Islet precursor cell (in vitro differentiated cells): ENCODE results near the gene ZFYVE21.
"Not testable (repeated sequence)": the region's sequence is repeated elsewhere in the genome, so short reads cannot be mapped to it uniquely, and the experiment has no call there.

ENCODE experiments used
- DNase-seq: peaks from one replicate; pipeline ENCODE4 v3.0.0-alpha.2; 2018

ZFYVE21 gene

GRCh38 chr14:103772078-103772712 lies 56.6 kb downstream of the ZFYVE21 start:
- DNase-seq = no peak

GRCh38 chr14:103773521-103773920 lies 57.9 kb downstream of the ZFYVE21 start:
- DNase-seq = no peak

- no peak for DNase-seq
Observed at GRCh38 chr14:103775506-103775905, 59.9 kb downstream of the ZFYVE21 start.

GRCh38 chr14:103776319-103776718 lies 60.7 kb downstream of the ZFYVE21 start:
- not testable (repeated sequence) for DNase-seq

- no peak for DNase-seq
Observed at GRCh38 chr14:103782376-103782775, 66.8 kb downstream of the ZFYVE21 start.
